Esophagus squamous epithelium (tissue), 4 donors: ENCODE results near the gene OR4F6.

Experiments
- CTCF ChIP-seq, 6 experiments: fragments of 450-650 bp in 4 of 6; fragments of 200-600 bp in 2 of 6; sonication (generic) in 2 of 6; IDR thresholded peaks; one replicate each; pipeline ENCODE4 v1.5.1; 2016 to 2019; ENCODE audit warnings: antibody characterized with exemption in 6 of 6, mild to moderate bottlenecking in 4 of 6, moderate library complexity in 4 of 6
- POLR2A ChIP-seq, 4 donors: fragments of 450-650 bp; IDR thresholded peaks; one replicate each; pipeline ENCODE4 v1.6.1; 2017; ENCODE audit warnings: antibody characterized with exemption in 4 of 4, mild to moderate bottlenecking in 4 of 4, moderate library complexity in 3 of 4

- TF ChIP-seq CTCF (IDR thresholded peaks at IDR 0.05) = no peak
- no peak for TF ChIP-seq POLR2A (IDR thresholded peaks at IDR 0.05)
Observed at GRCh38 chr15:101810876-101811275, 7.6 kb downstream of the OR4F6 start.
